Testis (tissue), 2 donors: ENCODE results near the gene SPIRE1.

ENCODE experiments used
- POLR2A ChIP-seq: fragments of 450-650 bp; IDR thresholded peaks from one replicate; pipeline ENCODE4 v1.6.1; 2017; ENCODE audit warnings: antibody characterized with exemption, mild to moderate bottlenecking, moderate library complexity
- TF ChIP-seq, protein P1 (sequence below), 3 experiments: fragments of 450-650 bp in 2 of 3; fragments of 200-600 bp in 1 of 3; sonication (generic) in 1 of 3; IDR thresholded peaks; one replicate each; pipeline ENCODE4 v1.5.1; 2016 to 2019; ENCODE audit warnings: antibody characterized with exemption in 3 of 3, mild to moderate bottlenecking in 2 of 3, moderate library complexity in 1 of 3

DNA sequence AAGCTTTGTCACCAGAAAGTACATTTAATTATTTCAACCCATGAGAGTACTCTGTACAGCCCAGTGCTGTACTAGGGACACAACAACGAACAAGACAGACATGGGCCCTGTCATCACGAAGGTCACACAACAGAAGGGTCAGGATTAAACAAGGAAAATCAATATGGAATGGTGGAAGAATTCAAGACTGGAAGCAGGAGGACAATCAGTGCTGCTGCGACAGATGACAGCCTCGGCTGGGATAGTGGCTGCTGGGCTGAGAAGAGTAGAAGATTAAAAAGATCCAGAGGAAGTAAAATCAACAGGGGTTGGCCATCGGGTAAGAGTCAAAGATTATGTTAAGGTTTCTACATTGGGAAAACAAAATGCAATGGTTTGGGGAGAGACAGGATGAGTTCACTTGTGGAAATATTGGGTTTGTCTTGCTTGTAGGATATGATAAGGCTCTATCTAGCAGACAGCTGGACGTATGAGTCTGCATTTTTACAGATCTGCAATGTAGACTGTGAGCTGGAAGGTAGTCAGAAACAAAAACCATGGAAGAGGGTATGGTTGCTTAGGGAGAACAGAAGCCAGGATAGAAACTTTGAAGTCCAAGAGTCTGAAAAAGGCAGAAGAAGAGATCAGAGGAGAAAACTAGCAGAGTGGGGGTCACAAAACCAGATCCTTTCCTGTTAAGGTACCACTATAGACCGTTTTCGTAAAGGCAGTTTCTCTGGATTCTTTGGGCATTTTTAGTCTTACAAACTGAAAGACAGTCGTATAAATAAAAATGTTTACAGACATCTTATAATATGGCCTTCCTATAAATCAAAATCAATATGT is 166.1 kb downstream of the SPIRE1 start:
- TF ChIP-seq, protein P1, sequence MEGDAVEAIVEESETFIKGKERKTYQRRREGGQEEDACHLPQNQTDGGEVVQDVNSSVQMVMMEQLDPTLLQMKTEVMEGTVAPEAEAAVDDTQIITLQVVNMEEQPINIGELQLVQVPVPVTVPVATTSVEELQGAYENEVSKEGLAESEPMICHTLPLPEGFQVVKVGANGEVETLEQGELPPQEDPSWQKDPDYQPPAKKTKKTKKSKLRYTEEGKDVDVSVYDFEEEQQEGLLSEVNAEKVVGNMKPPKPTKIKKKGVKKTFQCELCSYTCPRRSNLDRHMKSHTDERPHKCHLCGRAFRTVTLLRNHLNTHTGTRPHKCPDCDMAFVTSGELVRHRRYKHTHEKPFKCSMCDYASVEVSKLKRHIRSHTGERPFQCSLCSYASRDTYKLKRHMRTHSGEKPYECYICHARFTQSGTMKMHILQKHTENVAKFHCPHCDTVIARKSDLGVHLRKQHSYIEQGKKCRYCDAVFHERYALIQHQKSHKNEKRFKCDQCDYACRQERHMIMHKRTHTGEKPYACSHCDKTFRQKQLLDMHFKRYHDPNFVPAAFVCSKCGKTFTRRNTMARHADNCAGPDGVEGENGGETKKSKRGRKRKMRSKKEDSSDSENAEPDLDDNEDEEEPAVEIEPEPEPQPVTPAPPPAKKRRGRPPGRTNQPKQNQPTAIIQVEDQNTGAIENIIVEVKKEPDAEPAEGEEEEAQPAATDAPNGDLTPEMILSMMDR (IDR thresholded peaks at IDR 0.05): no peak
- no peak for TF ChIP-seq POLR2A
